Measurements from ENCODE around the gene CRIP2.

- no peak for TF ChIP-seq YY1 (IDR thresholded peaks at IDR 0.05; ENCODE audit: insufficient read depth, insufficient read length)
- no peak for TF ChIP-seq ZNF274 (IDR thresholded peaks at IDR 0.05; ENCODE audit: low read depth, low read length)
Measured at GRCh38 chr14:105436891-105437722, 37.5 kb upstream of the CRIP2 start.

All from NT2/D1 (cell line).